ENCODE data around the gene DYRK3. TPM values are rescaled to one million over a fixed set of nuclear protein-coding genes. Genes with fewer than 3 reads are reported as not detected.

Gene DYRK3
- total and polyA plus RNA-seq, 9 of the 15 experiments (the other 6 are each of a cell fraction or from before 2014, with no cell fraction given): 4.5 to 33.7 (median 25.7) TPM

DNA sequence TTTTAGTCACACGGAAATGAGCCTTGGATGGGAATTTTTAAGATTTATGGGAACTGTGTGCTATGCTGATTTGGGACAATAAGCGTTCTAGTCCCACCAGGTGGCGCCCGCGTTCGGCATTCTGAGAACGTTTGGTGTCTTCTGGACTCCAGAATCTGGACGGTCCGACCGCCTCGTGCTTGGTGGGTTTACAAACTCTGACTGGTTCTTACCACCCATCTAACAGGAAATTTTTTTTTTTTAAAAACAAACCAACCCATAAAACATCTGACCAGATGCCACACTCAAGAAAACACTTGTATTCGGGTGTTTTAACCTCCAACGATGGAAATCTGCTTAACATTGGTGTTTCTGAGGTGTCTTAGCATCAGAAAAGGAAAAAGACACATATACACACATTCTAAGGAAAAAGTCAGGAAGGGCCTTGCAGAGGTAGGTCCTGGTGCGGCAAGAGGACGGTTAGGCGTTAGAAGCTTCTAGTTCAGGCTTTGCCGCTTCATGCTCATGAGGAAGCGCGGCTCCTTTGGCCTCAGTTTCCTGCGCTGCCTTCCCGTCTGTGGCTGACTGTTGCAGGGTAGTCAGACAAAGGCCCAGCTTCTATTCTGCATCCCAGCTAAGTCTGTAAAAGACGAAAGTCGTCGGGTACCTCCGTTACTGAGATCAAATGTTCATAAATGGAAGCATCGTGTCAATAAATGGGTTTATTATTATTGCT lies 814 bp upstream of the DYRK3 start (continued):
- TF ChIP-seq STAT5A (IDR thresholded peaks at IDR 0.05; ENCODE audit: borderline replicate concordance, low read length): no peak
- no peak for TF ChIP-seq POLR2B (IDR thresholded peaks at IDR 0.05; ENCODE audit: low read depth, partially characterized antibody)
- TF ChIP-seq SRSF1 (IDR thresholded peaks at IDR 0.05; ENCODE audit: low read depth, low read length): no peak
- TF ChIP-seq, protein P1, sequence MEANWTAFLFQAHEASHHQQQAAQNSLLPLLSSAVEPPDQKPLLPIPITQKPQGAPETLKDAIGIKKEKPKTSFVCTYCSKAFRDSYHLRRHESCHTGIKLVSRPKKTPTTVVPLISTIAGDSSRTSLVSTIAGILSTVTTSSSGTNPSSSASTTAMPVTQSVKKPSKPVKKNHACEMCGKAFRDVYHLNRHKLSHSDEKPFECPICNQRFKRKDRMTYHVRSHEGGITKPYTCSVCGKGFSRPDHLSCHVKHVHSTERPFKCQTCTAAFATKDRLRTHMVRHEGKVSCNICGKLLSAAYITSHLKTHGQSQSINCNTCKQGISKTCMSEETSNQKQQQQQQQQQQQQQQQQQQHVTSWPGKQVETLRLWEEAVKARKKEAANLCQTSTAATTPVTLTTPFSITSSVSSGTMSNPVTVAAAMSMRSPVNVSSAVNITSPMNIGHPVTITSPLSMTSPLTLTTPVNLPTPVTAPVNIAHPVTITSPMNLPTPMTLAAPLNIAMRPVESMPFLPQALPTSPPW (CRISPR knock-in tag; IDR thresholded peaks at IDR 0.05): no peak
- TF ChIP-seq, protein P2, sequence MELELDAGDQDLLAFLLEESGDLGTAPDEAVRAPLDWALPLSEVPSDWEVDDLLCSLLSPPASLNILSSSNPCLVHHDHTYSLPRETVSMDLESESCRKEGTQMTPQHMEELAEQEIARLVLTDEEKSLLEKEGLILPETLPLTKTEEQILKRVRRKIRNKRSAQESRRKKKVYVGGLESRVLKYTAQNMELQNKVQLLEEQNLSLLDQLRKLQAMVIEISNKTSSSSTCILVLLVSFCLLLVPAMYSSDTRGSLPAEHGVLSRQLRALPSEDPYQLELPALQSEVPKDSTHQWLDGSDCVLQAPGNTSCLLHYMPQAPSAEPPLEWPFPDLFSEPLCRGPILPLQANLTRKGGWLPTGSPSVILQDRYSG (tag; conservative IDR thresholded peaks at IDR 0.05; ENCODE audit: low read depth): 0 out of 2 replicates have a peak, but pooled peaks have one; percentile 63
- TF ChIP-seq, protein P3, sequence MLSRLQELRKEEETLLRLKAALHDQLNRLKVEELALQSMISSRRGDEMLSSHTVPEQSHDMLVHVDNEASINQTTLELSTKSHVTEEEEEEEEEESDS (CRISPR knock-in tag; IDR thresholded peaks at IDR 0.05): no peak
- 0 out of 2 replicates have a peak, but pooled peaks have one; percentile 29 for TF ChIP-seq SPI1 (IDR thresholded peaks at IDR 0.05; ENCODE audit: borderline replicate concordance, low read depth, low read length)
- no peak for TF ChIP-seq LCOR (CRISPR knock-in tag; IDR thresholded peaks at IDR 0.05)
- 0 out of 2 replicates have a peak, but pooled peaks have one; percentile 16 for TF ChIP-seq ATF7 (IDR thresholded peaks at IDR 0.05)
- TF ChIP-seq, protein P4, sequence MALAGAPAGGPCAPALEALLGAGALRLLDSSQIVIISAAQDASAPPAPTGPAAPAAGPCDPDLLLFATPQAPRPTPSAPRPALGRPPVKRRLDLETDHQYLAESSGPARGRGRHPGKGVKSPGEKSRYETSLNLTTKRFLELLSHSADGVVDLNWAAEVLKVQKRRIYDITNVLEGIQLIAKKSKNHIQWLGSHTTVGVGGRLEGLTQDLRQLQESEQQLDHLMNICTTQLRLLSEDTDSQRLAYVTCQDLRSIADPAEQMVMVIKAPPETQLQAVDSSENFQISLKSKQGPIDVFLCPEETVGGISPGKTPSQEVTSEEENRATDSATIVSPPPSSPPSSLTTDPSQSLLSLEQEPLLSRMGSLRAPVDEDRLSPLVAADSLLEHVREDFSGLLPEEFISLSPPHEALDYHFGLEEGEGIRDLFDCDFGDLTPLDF (CRISPR knock-in tag; IDR thresholded peaks at IDR 0.05): no peak
- TF ChIP-seq MBD2 (IDR thresholded peaks at IDR 0.05; ENCODE audit: borderline replicate concordance, low read depth): no peak
- TF ChIP-seq JUNB (CRISPR knock-in tag; conservative IDR thresholded peaks at IDR 0.05): no peak
- TF ChIP-seq KLF1 (tag; IDR thresholded peaks at IDR 0.05): no peak
- peak; percentile 36 for TF ChIP-seq BRD9 (IDR thresholded peaks at IDR 0.05; ENCODE audit: low read depth, partially characterized antibody)
- no peak for TF ChIP-seq GATAD2A (IDR thresholded peaks at IDR 0.05)
